Colonic mucosa (tissue), 4 donors: Measurements from ENCODE around the gene MND1. TPM values are rescaled to one million over a fixed set of nuclear protein-coding genes. Genes with fewer than 3 reads are reported as not detected.

Experiments
- DNase-seq: peaks from one replicate; pipeline ENCODE4 v3.0.0-alpha.2; 2020
- H3K27ac ChIP-seq: fragments of 200-600 bp; one replicate; pipeline ENCODE4 v1.8.0; 2021
- H3K27me3 ChIP-seq: fragments of 200-600 bp; one replicate; pipeline ENCODE4 v1.8.0; 2021
- H3K36me3 ChIP-seq: fragments of 200-600 bp; one replicate; pipeline ENCODE4 v1.8.0; 2021
- H3K4me1 ChIP-seq: fragments of 200-600 bp; one replicate; pipeline ENCODE4 v1.8.0; 2021; ENCODE audit warnings: mild to moderate bottlenecking
- H3K4me3 ChIP-seq: fragments of 200-600 bp; one replicate; pipeline ENCODE4 v1.8.0; 2021
- H3K9ac ChIP-seq, 2 donors: one replicate each; pipeline ENCODE4 v1.7.0; 2013; ENCODE audit warnings: control low read depth in 2 of 2, low read depth in 2 of 2, low read length in 2 of 2
- H3K9me3 ChIP-seq: fragments of 200-600 bp; one replicate; pipeline ENCODE4 v1.8.0; 2021
- intact Hi-C: fragments of 100-400 bp; cut with DNase I; formaldehyde crosslinking; loops from one replicate; pipeline ENCODE4 v1.14.1; 2022
- total RNA-seq, 2 donors: library from RNA; stranded (reverse); fragmentation: NEBNext Ultra II Directional in 1 of 2; extraction: Animal tissue kit (Norgen Biotek cat#: 25700) in 1 of 2; gene quantifications; one replicate each; pipeline ENCODE4 v1.2.1, GENCODE V29; 2021
- TF ChIP-seq, protein P1 (sequence below): fragments of 200-600 bp; IDR thresholded peaks from one replicate; pipeline ENCODE4 v1.8.0; 2022; ENCODE audit warnings: antibody characterized with exemption, mild to moderate bottlenecking
- donor health status: healthy.
- donor health status: DM: no; HTN: no; CAD: no.
- donor health status: DM: no; HTN: no; CAD: no.

MND1 gene
- total RNA-seq, 2 donors from 2014 or later, result 4.8 to 11.7 TPM

DNA sequence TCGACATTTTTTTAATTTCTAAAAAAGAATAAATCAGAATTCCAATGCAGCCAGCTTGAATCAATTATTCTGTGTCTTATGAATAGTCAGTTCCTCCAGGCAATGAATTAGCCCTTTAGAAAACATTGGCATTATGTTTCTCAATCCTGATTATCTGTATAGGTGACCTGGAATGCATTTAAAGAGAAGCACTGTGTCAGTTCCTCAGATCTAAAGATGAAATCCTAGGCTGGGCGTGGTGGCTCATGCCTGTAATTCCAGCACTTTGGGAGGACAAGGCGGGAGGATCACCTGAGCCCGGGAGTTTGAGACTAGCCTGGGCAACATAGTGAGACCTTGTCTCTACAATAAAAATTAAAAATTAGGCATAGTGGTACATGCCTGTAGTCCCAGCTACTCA is 43.5 kb downstream of the MND1 start:
- H3K27me3 ChIP-seq, result no peaks in the 10 kb centered on the region
- no peaks in the 10 kb centered on the region for H3K4me1 ChIP-seq
- TF ChIP-seq, protein P1, sequence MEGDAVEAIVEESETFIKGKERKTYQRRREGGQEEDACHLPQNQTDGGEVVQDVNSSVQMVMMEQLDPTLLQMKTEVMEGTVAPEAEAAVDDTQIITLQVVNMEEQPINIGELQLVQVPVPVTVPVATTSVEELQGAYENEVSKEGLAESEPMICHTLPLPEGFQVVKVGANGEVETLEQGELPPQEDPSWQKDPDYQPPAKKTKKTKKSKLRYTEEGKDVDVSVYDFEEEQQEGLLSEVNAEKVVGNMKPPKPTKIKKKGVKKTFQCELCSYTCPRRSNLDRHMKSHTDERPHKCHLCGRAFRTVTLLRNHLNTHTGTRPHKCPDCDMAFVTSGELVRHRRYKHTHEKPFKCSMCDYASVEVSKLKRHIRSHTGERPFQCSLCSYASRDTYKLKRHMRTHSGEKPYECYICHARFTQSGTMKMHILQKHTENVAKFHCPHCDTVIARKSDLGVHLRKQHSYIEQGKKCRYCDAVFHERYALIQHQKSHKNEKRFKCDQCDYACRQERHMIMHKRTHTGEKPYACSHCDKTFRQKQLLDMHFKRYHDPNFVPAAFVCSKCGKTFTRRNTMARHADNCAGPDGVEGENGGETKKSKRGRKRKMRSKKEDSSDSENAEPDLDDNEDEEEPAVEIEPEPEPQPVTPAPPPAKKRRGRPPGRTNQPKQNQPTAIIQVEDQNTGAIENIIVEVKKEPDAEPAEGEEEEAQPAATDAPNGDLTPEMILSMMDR, result no peak
- no peak for DNase-seq
- H3K27ac ChIP-seq, result no peak overlapping the region
- intact Hi-C loops, result no loop called here
- no peaks in the 10 kb centered on the region for H3K36me3 ChIP-seq
- H3K9ac ChIP-seq, result no peak overlapping the region
- H3K9me3 ChIP-seq, result no peaks in the 10 kb centered on the region
- H3K4me3 ChIP-seq, result no peak overlapping the region

DNA sequence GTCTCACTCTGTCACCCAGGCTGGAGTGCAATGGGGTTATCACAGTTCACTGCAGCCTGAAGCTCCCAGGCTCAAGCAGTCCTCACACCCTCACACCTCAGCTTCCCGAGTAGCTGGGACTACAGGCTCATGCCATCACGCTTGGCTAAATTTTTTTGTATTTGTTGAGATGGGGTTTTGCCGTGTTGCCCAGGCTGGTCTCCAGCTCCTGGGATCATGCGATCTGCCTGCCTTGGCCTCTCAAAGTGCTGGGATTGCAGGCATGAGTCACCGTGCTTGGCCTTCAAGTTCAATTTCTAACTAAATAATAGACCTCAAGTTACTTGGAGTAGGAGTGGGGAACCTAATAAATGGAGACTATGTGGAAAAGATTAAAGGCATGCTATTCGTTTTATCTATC is 48.9 kb downstream of the MND1 start:
- TF ChIP-seq, protein P1, result no peak
- H3K27ac ChIP-seq, result no peak overlapping the region
- H3K4me3 ChIP-seq, result no peak overlapping the region

DNA sequence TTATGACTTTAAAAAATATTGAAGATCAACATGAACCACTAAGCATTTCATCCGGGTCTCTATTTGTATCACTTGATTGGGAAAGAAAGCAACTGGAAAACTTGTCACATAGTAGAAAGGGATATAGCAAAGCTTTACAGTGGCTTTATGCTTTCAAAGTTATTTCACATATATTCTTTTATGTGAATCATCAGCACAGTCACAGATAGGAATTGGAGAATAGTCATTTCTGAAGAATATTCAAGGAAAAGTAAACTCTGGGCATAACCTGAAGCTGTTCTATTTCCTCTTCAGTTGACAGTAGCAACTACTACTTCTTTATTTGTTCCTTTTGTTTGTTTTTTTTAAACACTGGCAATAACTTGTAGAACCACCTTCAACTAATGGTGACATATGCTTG is 50.5 kb downstream of the MND1 start:
- no peaks in the 10 kb centered on the region for H3K4me1 ChIP-seq
- TF ChIP-seq, protein P1, result no peak
- DNase-seq, result no peak
- no peak overlapping the region for H3K4me3 ChIP-seq
- H3K9me3 ChIP-seq, result no peaks in the 10 kb centered on the region
- H3K27ac ChIP-seq, result no peak overlapping the region
- intact Hi-C loops, result no loop called here
- H3K36me3 ChIP-seq, result no peaks in the 10 kb centered on the region
- no peak overlapping the region for H3K9ac ChIP-seq
- no peaks in the 10 kb centered on the region for H3K27me3 ChIP-seq

More for the DNA sequence above, 48.9 kb downstream of the MND1 start:
- H3K4me1 ChIP-seq, result no peaks in the 10 kb centered on the region
- H3K36me3 ChIP-seq, result no peaks in the 10 kb centered on the region
- H3K27me3 ChIP-seq, result no peaks in the 10 kb centered on the region
- no peaks in the 10 kb centered on the region for H3K9me3 ChIP-seq
- H3K9ac ChIP-seq, result no peak overlapping the region
- DNase-seq, result no peak
- intact Hi-C loops, result no loop called here

DNA sequence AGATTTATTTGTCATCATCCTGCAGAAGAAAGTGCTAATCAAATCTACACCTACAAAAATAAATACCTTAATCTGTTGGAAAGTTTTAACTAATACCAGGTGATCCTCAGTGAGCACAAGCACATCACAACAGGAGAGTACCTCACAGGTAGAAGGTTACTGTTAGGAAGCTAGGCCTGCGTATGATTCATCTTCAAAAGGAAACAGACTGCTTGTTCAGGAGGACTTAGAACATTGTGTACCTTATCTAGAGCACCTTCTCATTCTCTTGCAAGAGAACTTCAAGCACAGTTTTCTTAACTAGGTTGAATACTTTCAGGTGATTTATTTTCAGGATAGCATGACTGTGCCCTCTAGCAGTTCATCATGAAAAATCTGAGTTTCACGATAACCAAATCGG is 54.2 kb downstream of the MND1 start:
- Histone ChIP-seq H3K27me3 (no peaks in the 10 kb centered on the region), H3K9me3 (no peaks in the 10 kb centered on the region), H3K27ac (no peak overlapping the region), H3K4me3 (no peak overlapping the region), H3K4me1 (no peaks in the 10 kb centered on the region), H3K36me3 (no peaks in the 10 kb centered on the region), H3K9ac (no peak overlapping the region)
- TF ChIP-seq, protein P1, result no peak
- intact Hi-C loops, result no loop called here
- no peak for DNase-seq

DNA sequence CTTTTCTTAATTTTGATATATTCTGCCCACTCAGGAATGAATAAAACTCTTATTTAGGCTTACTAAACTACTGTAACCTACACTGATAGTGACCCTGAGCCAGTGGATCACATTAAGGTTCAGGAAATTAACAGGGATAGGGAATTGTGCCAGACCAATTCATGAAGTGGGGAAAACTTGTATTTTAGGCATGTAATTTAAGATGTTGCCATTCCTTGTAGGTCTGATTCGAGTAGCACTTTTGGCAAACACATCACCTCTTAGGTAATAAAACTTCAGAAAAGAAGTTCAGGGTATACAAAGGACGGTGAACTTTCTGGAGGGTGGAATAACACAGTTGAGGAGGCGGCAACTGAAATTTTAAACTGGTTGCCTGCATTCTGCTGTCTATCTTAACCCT is 54.9 kb downstream of the MND1 start:
- Histone ChIP-seq H3K9me3 (no peaks in the 10 kb centered on the region), H3K36me3 (no peaks in the 10 kb centered on the region), H3K4me3 (no peak overlapping the region), H3K9ac (no peak overlapping the region), H3K27ac (no peak overlapping the region), H3K27me3 (no peaks in the 10 kb centered on the region), H3K4me1 (no peaks in the 10 kb centered on the region)
- no peak for DNase-seq
- intact Hi-C loops, result no loop called here
- TF ChIP-seq, protein P1, result no peak

DNA sequence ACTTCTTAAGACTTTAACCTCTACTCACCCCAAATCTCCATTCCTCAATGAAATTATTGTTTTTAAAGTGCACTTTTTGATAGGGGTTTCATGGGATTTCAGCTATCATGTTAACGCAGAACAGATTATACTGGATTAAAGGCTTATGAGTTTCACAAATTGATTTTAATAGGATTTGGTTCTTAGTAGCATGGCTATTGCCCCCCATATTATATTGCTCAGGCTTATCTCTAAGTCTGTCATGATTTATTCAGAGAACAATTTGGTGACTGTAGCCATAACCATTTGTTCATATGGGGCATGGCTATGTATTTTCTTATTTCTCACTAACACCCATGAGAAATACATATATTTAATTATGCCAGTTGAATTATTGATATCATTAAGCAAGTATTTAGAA is 57.0 kb downstream of the MND1 start:
- intact Hi-C loops, result no loop called here
- TF ChIP-seq, protein P1, result no peak
- no peaks in the 10 kb centered on the region for H3K4me1 ChIP-seq

More for the DNA sequence above, 57.0 kb downstream of the MND1 start:
- no peak overlapping the region for H3K27ac ChIP-seq
- H3K4me3 ChIP-seq, result no peak overlapping the region
- H3K9me3 ChIP-seq, result no peaks in the 10 kb centered on the region
- no peaks in the 10 kb centered on the region for H3K27me3 ChIP-seq
- H3K36me3 ChIP-seq, result no peaks in the 10 kb centered on the region
- DNase-seq, result no peak
- no peak overlapping the region for H3K9ac ChIP-seq
